Esophagus squamous epithelium (tissue), 4 donors: ENCODE data around the gene CCR2.

Experiments used
- POLR2A ChIP-seq, 4 donors: fragments of 450-650 bp; IDR thresholded peaks; one replicate each; pipeline ENCODE4 v1.6.1; 2017; ENCODE audit warnings: antibody characterized with exemption in 4 of 4, mild to moderate bottlenecking in 4 of 4, moderate library complexity in 3 of 4
- TF ChIP-seq, protein P1 (sequence below), 6 experiments: fragments of 450-650 bp in 4 of 6; fragments of 200-600 bp in 2 of 6; sonication (generic) in 2 of 6; IDR thresholded peaks; one replicate each; pipeline ENCODE4 v1.5.1; 2016 to 2019; ENCODE audit warnings: antibody characterized with exemption in 6 of 6, mild to moderate bottlenecking in 4 of 6, moderate library complexity in 4 of 6

DNA sequence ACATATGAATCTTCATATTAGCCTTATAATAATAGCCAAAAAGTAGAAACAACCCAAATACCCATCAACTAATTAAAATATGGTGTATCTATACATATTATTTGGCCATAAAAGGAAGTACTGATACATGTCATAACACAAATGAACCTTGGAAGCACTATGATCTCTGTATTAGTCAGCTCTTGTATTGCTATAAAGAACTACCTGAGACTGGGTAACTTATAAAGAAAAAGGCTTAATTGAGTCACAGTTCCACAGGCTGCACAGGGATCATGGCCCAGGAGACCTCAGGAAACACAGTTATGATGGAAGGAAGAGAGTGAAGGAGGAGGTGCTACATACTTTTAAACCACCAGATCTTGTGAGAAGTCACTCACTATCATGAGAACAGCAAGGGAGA, 16.0 kb upstream of the CCR2 start:
- TF ChIP-seq, protein P1, sequence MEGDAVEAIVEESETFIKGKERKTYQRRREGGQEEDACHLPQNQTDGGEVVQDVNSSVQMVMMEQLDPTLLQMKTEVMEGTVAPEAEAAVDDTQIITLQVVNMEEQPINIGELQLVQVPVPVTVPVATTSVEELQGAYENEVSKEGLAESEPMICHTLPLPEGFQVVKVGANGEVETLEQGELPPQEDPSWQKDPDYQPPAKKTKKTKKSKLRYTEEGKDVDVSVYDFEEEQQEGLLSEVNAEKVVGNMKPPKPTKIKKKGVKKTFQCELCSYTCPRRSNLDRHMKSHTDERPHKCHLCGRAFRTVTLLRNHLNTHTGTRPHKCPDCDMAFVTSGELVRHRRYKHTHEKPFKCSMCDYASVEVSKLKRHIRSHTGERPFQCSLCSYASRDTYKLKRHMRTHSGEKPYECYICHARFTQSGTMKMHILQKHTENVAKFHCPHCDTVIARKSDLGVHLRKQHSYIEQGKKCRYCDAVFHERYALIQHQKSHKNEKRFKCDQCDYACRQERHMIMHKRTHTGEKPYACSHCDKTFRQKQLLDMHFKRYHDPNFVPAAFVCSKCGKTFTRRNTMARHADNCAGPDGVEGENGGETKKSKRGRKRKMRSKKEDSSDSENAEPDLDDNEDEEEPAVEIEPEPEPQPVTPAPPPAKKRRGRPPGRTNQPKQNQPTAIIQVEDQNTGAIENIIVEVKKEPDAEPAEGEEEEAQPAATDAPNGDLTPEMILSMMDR (IDR thresholded peaks at IDR 0.05) = no peak
- TF ChIP-seq POLR2A (IDR thresholded peaks at IDR 0.05) = no peak
